Heart left ventricle (tissue), 16 donors: Measurements from ENCODE around the gene CAST. TPM values are rescaled to one million over a fixed set of nuclear protein-coding genes. Genes with fewer than 3 reads are reported as not detected.
A peak's percentile ranks its signal among the peaks of the same experiment; 100 is the strongest.

Source experiments
- ATAC-seq, 4 donors: fragments of 200-7000 bp; cut with Tn5 transposase; one replicate each; pipeline ENCODE4 v1.9.1; 2020 to 2022; ENCODE audit warnings: moderate library complexity in 4 of 4, mild to moderate bottlenecking in 3 of 4, moderate number of reproducible peaks in 1 of 4
- DNase-seq, 5 donors: peaks; one replicate each; pipeline ENCODE4 v3.0.0-alpha.2; 2020
- H3K27ac ChIP-seq, 12 donors: fragments of 200-600 bp; sonication (generic) in 4 of 12; one replicate each; pipeline versions ENCODE4 v1.5.0 to v1.8.0; 2016 to 2022; ENCODE audit warnings: mild to moderate bottlenecking in 2 of 12
- H3K27me3 ChIP-seq, 9 donors: fragments of 200-600 bp; sonication (generic) in 2 of 9; one replicate each; pipeline versions ENCODE4 v1.5.1 to v1.8.0; 2016 to 2022; ENCODE audit warnings: mild to moderate bottlenecking in 3 of 9
- H3K36me3 ChIP-seq, 9 donors: fragments of 200-600 bp; sonication (generic) in 2 of 9; one replicate each; pipeline versions ENCODE4 v1.5.0 to v1.8.0; 2018 to 2022; ENCODE audit warnings: mild to moderate bottlenecking in 2 of 9
- H3K4me1 ChIP-seq, 12 donors: fragments of 200-600 bp; sonication (generic) in 4 of 12; one replicate each; pipeline versions ENCODE4 v1.5.0 to v1.8.0; 2016 to 2022; ENCODE audit warnings: mild to moderate bottlenecking in 3 of 12
- H3K4me3 ChIP-seq, 12 donors: fragments of 200-600 bp; sonication (generic) in 4 of 12; one replicate each; pipeline versions ENCODE4 v1.5.0 to v1.8.0; 2017 to 2022; ENCODE audit warnings: mild to moderate bottlenecking in 9 of 12, moderate library complexity in 4 of 12
- H3K9me3 ChIP-seq, 12 donors: fragments of 200-600 bp; sonication (generic) in 4 of 12; one replicate each; pipeline versions ENCODE4 v1.5.0 to v1.8.0; 2016 to 2022; ENCODE audit warnings: mild to moderate bottlenecking in 1 of 12
- CTCF ChIP-seq, 12 donors: fragments of 200-600 bp; sonication (generic) in 4 of 12; IDR thresholded peaks; one replicate each; pipeline versions ENCODE4 v1.5.0 to v1.8.0; 2018 to 2022; ENCODE audit warnings: antibody characterized with exemption in 12 of 12, mild to moderate bottlenecking in 5 of 12
- POLR2A ChIP-seq, 2 donors: fragments of 450-650 bp; IDR thresholded peaks; one replicate each; pipeline ENCODE4 v1.6.1; 2017; ENCODE audit warnings: antibody characterized with exemption in 2 of 2, mild to moderate bottlenecking in 2 of 2, moderate library complexity in 2 of 2
- WGBS, 4 donors: extraction: QIAGEN DNeasy Blood & Tissue Kit in 2 of 4; methylation state at CpG; one replicate each; pipeline versions ENCODE4 v1.1.5 to v1.1.7; 2013 to 2018; 5-methylcytosine and 5-hydroxymethylcytosine counted together
- intact Hi-C, 10 donors: fragments of 100-400 bp; cut with DNase I; formaldehyde crosslinking; loops; one replicate each; pipeline versions ENCODE4 v1.11.1 to v1.14.2; 2022
- polyA plus RNA-seq, 2 donors: library from polyadenylated mRNA; stranded (reverse); fragments of 200-250 nt; gene quantifications; one replicate each; pipeline ENCODE4 v1.2.3, GENCODE V29; 2013
- total RNA-seq, 9 donors: library from RNA; depleted of rRNA in 2 of 9; stranded (reverse); fragments of >200 nt in 2 of 9; fragmentation: NEBNext Ultra II Directional in 3 of 9; extraction: Animal tissue kit (Norgen Biotek cat#: 25700) in 3 of 9; gene quantifications; one replicate each; pipeline versions ENCODE4 v1.1.0 to v1.2.4, GENCODE V29; 2016 to 2023
- donor health status: ischemic (EF 13 %, LVEDD 7.1; RV severe dilation, severe dysfunction).
- donor health status: healthy with polysubstance abuse.
- donor health status: DM: no; HTN: yes; CAD: no.
- donor health status: DM: no; HTN: no; CAD: no.
- donor health status: ischemic (EF 25% LVEDD 6.9; RV normal size, moderate dysfunction).
- donor health status: ischemic (EF 25% LVEDD 5.7; RV mildly dilated, moderate dysfunction).
- donor health status: healthy.
- donor health status: DM: yes; HTN: yes; CAD: no.
- donor health status: ischemic (EF 35%, LVEDD 5.7; RV mildly dilated, moderate dysfunction).
- donor health status: nonischemic (EF 11% LVEDD 7.7; RV severe dilation, severe dysfunction).
- donor health status: DM: yes; HTN: yes; CAD: no.
- donor health status: PGD.
- donor health status: ischemic (EF 29% LVEDD 5.4; RV normal size, mild dysfunction).
- donor health status: nonischemic (EF 23%, LVEDD 6.1; RV moderate dilation, normal function).

CAST gene
- total and polyA plus RNA-seq, 11 donors: 179 to 748 (median 536) TPM

GRCh38 chr5:96664669-96665068 is 2.5 kb downstream of the CAST start:
- Histone ChIP-seq H3K4me3 (no peak overlapping the region), H3K36me3 (no peaks in the 10 kb centered on the region), H3K4me1 (peaks cover 0 to 55% (median 25%) of the 10 kb centered on the region in 12 donors), H3K27ac (peak overlapping the region in 1 of 12 donors; percentile 100), H3K27me3 (no peaks in the 10 kb centered on the region), H3K9me3 (no peaks in the 10 kb centered on the region)
- no peak for TF ChIP-seq CTCF (IDR thresholded peaks at IDR 0.05)
- no peak for TF ChIP-seq POLR2A (IDR thresholded peaks at IDR 0.05)
- intact Hi-C loops: loop anchor here in 5 of 10 donors (5.0 to 10.0 kb wide), 4 partner anchors 38 to 268 kb away; no protein-coding TSS in a partner anchor
- no peak for DNase-seq
- no peak for ATAC-seq

GRCh38 chr5:96668725-96669124 is 6.5 kb downstream of the CAST start:
- ATAC-seq (peak in 3 of 4 donors; percentile 25 to 52 (median 40)), DNase-seq (no peak)
- Histone ChIP-seq H3K4me3 (no peak overlapping the region), H3K27ac (peak overlapping the region in 2 of 12 donors; percentile 4 to 31), H3K27me3 (no peaks in the 10 kb centered on the region), H3K9me3 (no peaks in the 10 kb centered on the region), H3K36me3 (peaks cover 0 to 7% (median 0%) of the 10 kb centered on the region in 9 donors), H3K4me1 (peaks cover 0 to 70% (median 28%) of the 10 kb centered on the region in 12 donors)
- WGBS, 4 donors: 67 to 74% (median 71%) methylated on average over 2 of the region's 2 CpGs
- intact Hi-C loops: loop anchor here in 1 of 10 donors (10.0 kb wide), 1 partner anchor 46 kb away; no protein-coding TSS in a partner anchor
- TF ChIP-seq POLR2A (IDR thresholded peaks at IDR 0.05) (no peak), CTCF (IDR thresholded peaks at IDR 0.05) (no peak)

- Histone ChIP-seq H3K9me3 (no peaks in the 10 kb centered on the region), H3K4me1 (peaks cover 0 to 60% (median 17%) of the 10 kb centered on the region in 12 donors), H3K36me3 (peaks cover 0 to 7% (median 0%) of the 10 kb centered on the region in 9 donors), H3K4me3 (no peak overlapping the region), H3K27ac (no peak overlapping the region), H3K27me3 (no peaks in the 10 kb centered on the region)
- intact Hi-C loops: loop anchor here in 1 of 10 donors (10.0 kb wide), 1 partner anchor 45 kb away; no protein-coding TSS in a partner anchor
- DNase-seq (no peak), ATAC-seq (peak in 1 of 4 donors; percentile 17)
- 71 to 81% (median 76%) methylated on average over 3 of the region's 3 CpGs for WGBS, 4 donors
- TF ChIP-seq CTCF (IDR thresholded peaks at IDR 0.05): no peak
- no peak for TF ChIP-seq POLR2A (IDR thresholded peaks at IDR 0.05)
Observed at GRCh38 chr5:96669909-96670308, 7.7 kb downstream of the CAST start.

- 93 to 98% (median 96%) methylated on average over 5 of the region's 5 CpGs for WGBS, 4 donors
- peak in 1 of 4 donors; percentile 8 for ATAC-seq
- no peak for DNase-seq
- Histone ChIP-seq H3K9me3 (no peaks in the 10 kb centered on the region), H3K36me3 (peaks cover 0 to 14% (median 5%) of the 10 kb centered on the region in 9 donors), H3K27ac (peak overlapping the region in 1 of 12 donors; percentile 28), H3K4me1 (peaks cover 0 to 63% (median 21%) of the 10 kb centered on the region in 12 donors), H3K27me3 (no peaks in the 10 kb centered on the region), H3K4me3 (no peak overlapping the region)
- TF ChIP-seq POLR2A (IDR thresholded peaks at IDR 0.05) (no peak), CTCF (IDR thresholded peaks at IDR 0.05) (no peak)
- intact Hi-C loops: no loop called here
Observed at GRCh38 chr5:96671441-96671840, 9.3 kb downstream of the CAST start.
